ENCODE results near the gene ALPL.
A peak's percentile ranks its signal among the peaks of the same experiment; 100 is the strongest.
"Not testable (repeated sequence)": the region's sequence is repeated elsewhere in the genome, so short reads cannot be mapped to it uniquely, and the experiment has no call there.

The ALPL gene

GRCh38 chr1:21563971-21564370, 54.7 kb downstream of the ALPL start:
- no peak for FAIRE-seq

- FAIRE-seq, result no peak
These were observed 55.4 kb downstream of the ALPL start for GRCh38 chr1:21564521-21565095.

- FAIRE-seq, result no peak
These were observed 56.1 kb downstream of the ALPL start for GRCh38 chr1:21565285-21565684.

- FAIRE-seq, result not testable (repeated sequence)
These were observed 57.1 kb downstream of the ALPL start for GRCh38 chr1:21566361-21566760.

GRCh38 chr1:21567241-21568005, 58.2 kb downstream of the ALPL start:
- FAIRE-seq, result no peak

- FAIRE-seq, result no peak
These were observed 59.0 kb downstream of the ALPL start for GRCh38 chr1:21568006-21568746.

GRCh38 chr1:21568809-21569385, 59.7 kb downstream of the ALPL start:
- no peak for FAIRE-seq

GRCh38 chr1:21569820-21570527, 60.8 kb downstream of the ALPL start:
- FAIRE-seq, result no peak

- FAIRE-seq, result no peak
These were observed 61.3 kb downstream of the ALPL start for GRCh38 chr1:21570528-21570875.

- no peak for FAIRE-seq
These were observed 61.7 kb downstream of the ALPL start for GRCh38 chr1:21570885-21571284.

GRCh38 chr1:21572221-21572620, 63.0 kb downstream of the ALPL start:
- no peak for FAIRE-seq

GRCh38 chr1:21572735-21573277, 63.6 kb downstream of the ALPL start:
- FAIRE-seq, result no peak

GRCh38 chr1:21573475-21573874, 64.3 kb downstream of the ALPL start:
- FAIRE-seq, result no peak

- FAIRE-seq, result peak; percentile 43
These were observed 64.8 kb downstream of the ALPL start for GRCh38 chr1:21573971-21574465.

- FAIRE-seq, result no peak
These were observed 65.4 kb downstream of the ALPL start for GRCh38 chr1:21574466-21575151.

- no peak for FAIRE-seq
These were observed 66.2 kb downstream of the ALPL start for GRCh38 chr1:21575351-21575942.

- no peak for FAIRE-seq
These were observed 67.0 kb downstream of the ALPL start for GRCh38 chr1:21576031-21576797.

GRCh38 chr1:21576798-21577187, 67.6 kb downstream of the ALPL start:
- no peak for FAIRE-seq

- FAIRE-seq, result no peak
These were observed 68.1 kb downstream of the ALPL start for GRCh38 chr1:21577324-21577723.

- FAIRE-seq, result no peak
These were observed 68.7 kb downstream of the ALPL start for GRCh38 chr1:21577933-21578332.

GRCh38 chr1:21579791-21580190, 70.6 kb downstream of the ALPL start:
- no peak for FAIRE-seq
